ENCODE results near the gene PPL.

DNA sequence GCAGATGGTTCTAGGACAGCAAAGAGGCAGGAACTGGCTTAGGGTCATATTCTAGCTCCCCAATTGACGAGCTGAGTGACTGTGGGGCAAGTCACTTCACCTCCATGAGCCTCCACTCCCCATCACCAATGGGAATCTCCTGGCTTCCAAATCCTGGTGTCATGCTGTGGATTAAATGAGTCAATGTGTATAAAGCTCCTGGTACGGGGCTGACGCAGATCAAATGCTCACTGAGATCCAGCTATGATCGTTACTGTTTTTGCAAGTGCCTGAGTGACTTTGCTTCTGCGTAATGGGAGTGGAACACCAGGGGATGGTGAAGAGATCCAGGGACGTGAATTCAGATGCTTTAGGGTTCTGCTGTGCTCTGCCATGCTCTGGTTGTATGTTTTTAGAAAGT lies 23.6 kb upstream of the PPL start:
- TF ChIP-seq CTCF (IDR thresholded peaks at IDR 0.05): no peak
- no peak for TF ChIP-seq POLR2A (IDR thresholded peaks at IDR 0.05)
